ENCODE results near the gene NR3C2.

The NR3C2 gene

DNA sequence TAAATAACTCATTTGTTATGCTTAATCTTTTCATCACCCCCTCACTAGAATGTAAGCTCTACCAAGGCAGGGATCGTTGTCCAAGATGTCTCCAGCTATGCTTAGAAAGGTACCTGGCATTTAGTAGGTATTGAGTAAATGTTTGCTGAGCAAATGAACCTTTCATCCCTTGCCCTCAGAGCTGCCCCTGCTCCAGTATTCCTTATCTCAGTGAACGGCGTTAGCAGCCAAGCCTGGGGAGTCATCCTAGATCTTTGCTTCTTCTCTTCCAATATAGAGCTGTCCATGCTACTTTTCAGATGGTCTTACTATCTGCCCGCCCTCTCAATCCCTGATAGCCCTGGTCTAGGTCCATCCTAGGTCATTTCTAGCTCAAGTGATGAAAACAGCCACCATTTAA is 188.4 kb downstream of the NR3C2 start:
- Histone ChIP-seq H3K27me3 (replicated peaks; ENCODE audit: insufficient read depth, low read length) (no peaks in the 10 kb centered on the region), H3F3A (ENCODE audit: insufficient read depth, low read length) (no peaks in the 10 kb centered on the region), H3K9ac (ENCODE audit: low read length) (no peak overlapping the region), H3K4me1 (ENCODE audit: low read length) (no peaks in the 10 kb centered on the region), H3K9me3 (replicated peaks; ENCODE audit: insufficient read depth, low read length) (no peaks in the 10 kb centered on the region), H4K20me1 (ENCODE audit: insufficient read depth, low read length) (no peaks in the 10 kb centered on the region), H3K9me2 (replicated peaks; ENCODE audit: insufficient read depth, low read length) (no peaks in the 10 kb centered on the region), H3K36me3 (replicated peaks; ENCODE audit: insufficient read depth, low read length) (no peaks in the 10 kb centered on the region), H3K4me3 (ENCODE audit: low read length) (no peak overlapping the region), H2AFZ (ENCODE audit: low read length) (no peak overlapping the region), H3K4me2 (ENCODE audit: low read depth, low read length) (no peak overlapping the region), H3K27ac (ENCODE audit: low read length) (no peak overlapping the region), H3K79me2 (ENCODE audit: low read length) (no peaks in the 10 kb centered on the region)
- no peak for DNase-seq
- TF ChIP-seq CTCF (IDR thresholded peaks at IDR 0.05; ENCODE audit: low read length), result no peak
- no peak for TF ChIP-seq EZH2 (optimal IDR thresholded peaks at IDR 0.05; ENCODE audit: low read depth, low read length)

GRCh38 chr4:148248824-148249223 is 193.4 kb downstream of the NR3C2 start:
- Histone ChIP-seq H4K20me1 (ENCODE audit: insufficient read depth, low read length) (no peaks in the 10 kb centered on the region), H3K27ac (ENCODE audit: low read length) (no peak overlapping the region), H3K27me3 (replicated peaks; ENCODE audit: insufficient read depth, low read length) (no peaks in the 10 kb centered on the region), H3K79me2 (ENCODE audit: low read length) (no peaks in the 10 kb centered on the region), H3K4me1 (ENCODE audit: low read length) (no peaks in the 10 kb centered on the region), H3K9me3 (replicated peaks; ENCODE audit: insufficient read depth, low read length) (no peaks in the 10 kb centered on the region), H3K4me2 (ENCODE audit: low read depth, low read length) (no peak overlapping the region), H3K9me2 (replicated peaks; ENCODE audit: insufficient read depth, low read length) (no peaks in the 10 kb centered on the region), H3K36me3 (replicated peaks; ENCODE audit: insufficient read depth, low read length) (no peaks in the 10 kb centered on the region), H3K4me3 (ENCODE audit: low read length) (no peak overlapping the region), H2AFZ (ENCODE audit: low read length) (no peak overlapping the region), H3F3A (ENCODE audit: insufficient read depth, low read length) (no peaks in the 10 kb centered on the region), H3K9ac (ENCODE audit: low read length) (no peak overlapping the region)
- TF ChIP-seq EZH2phosphoT487 (IDR thresholded peaks at IDR 0.05; ENCODE audit: low read length) (no peak), EZH2 (optimal IDR thresholded peaks at IDR 0.05; ENCODE audit: low read depth, low read length) (no peak), CTCF (IDR thresholded peaks at IDR 0.05; ENCODE audit: low read length) (no peak)
- no peak for DNase-seq

- Histone ChIP-seq H3K4me3 (ENCODE audit: low read length) (no peak overlapping the region), H3K27ac (ENCODE audit: low read length) (no peak overlapping the region), H3K27me3 (replicated peaks; ENCODE audit: insufficient read depth, low read length) (no peaks in the 10 kb centered on the region), H3K36me3 (replicated peaks; ENCODE audit: insufficient read depth, low read length) (no peaks in the 10 kb centered on the region), H4K20me1 (ENCODE audit: insufficient read depth, low read length) (no peaks in the 10 kb centered on the region), H3K9me2 (replicated peaks; ENCODE audit: insufficient read depth, low read length) (no peaks in the 10 kb centered on the region), H3K79me2 (ENCODE audit: low read length) (no peaks in the 10 kb centered on the region), H3K4me1 (ENCODE audit: low read length) (no peaks in the 10 kb centered on the region), H3K9me3 (replicated peaks; ENCODE audit: insufficient read depth, low read length) (no peaks in the 10 kb centered on the region), H3F3A (ENCODE audit: insufficient read depth, low read length) (no peaks in the 10 kb centered on the region), H2AFZ (ENCODE audit: low read length) (no peak overlapping the region), H3K4me2 (ENCODE audit: low read depth, low read length) (no peak overlapping the region), H3K9ac (ENCODE audit: low read length) (no peak overlapping the region)
- TF ChIP-seq CTCF (IDR thresholded peaks at IDR 0.05; ENCODE audit: low read length) (no peak), EZH2phosphoT487 (IDR thresholded peaks at IDR 0.05; ENCODE audit: low read length) (no peak), EZH2 (optimal IDR thresholded peaks at IDR 0.05; ENCODE audit: low read depth, low read length) (no peak)
- DNase-seq, result no peak
Measured at GRCh38 chr4:148245015-148245414, 197.2 kb downstream of the NR3C2 start.
